Activated CD4-positive, alpha-beta T cell treated with anti-CD3 and anti-CD28 coated beads, Interleukin-2, amount 10 ng/mL, durations not matched to agents 7 days and 5 days (primary cell): ENCODE data around the gene APBB3. TPM values are rescaled to one million over a fixed set of nuclear protein-coding genes. Genes with fewer than 3 reads are reported as not detected.
A peak's percentile ranks its signal among the peaks of the same experiment; 100 is the strongest.
"Not testable (repeated sequence)": the region's sequence is repeated elsewhere in the genome, so short reads cannot be mapped to it uniquely, and the experiment has no call there.

ENCODE experiments used
- CTCF ChIA-PET: fragments of 350-600 bp; sonication (Branson Sonifier 250); formaldehyde crosslinking; loops from one replicate; lab custom pipeline; 2021; ENCODE audit warnings: antibody characterized with exemption; lab: Charles Lee
- POLR2A ChIA-PET: fragments of 350-600 bp; sonication (Branson Sonifier 250); formaldehyde crosslinking; loops from one replicate; lab custom pipeline; 2021; ENCODE audit warnings: antibody characterized with exemption; lab: Charles Lee
- DNase-seq: peaks from one replicate; pipeline ENCODE4 v3.0.0-alpha.2; 2020
- H3K27ac Mint-ChIP-seq: one replicate; pipeline ENCODE4 v1.8.0; 2021; ENCODE audit warnings: mild to moderate bottlenecking, moderate library complexity, mixed read lengths
- H3K27me3 Mint-ChIP-seq: one replicate; pipeline ENCODE4 v1.8.0; 2021; ENCODE audit warnings: mixed read lengths
- H3K36me3 Mint-ChIP-seq: one replicate; pipeline ENCODE4 v1.8.0; 2021; ENCODE audit warnings: low read depth, mixed read lengths
- H3K4me1 Mint-ChIP-seq: one replicate; pipeline ENCODE4 v1.8.0; 2021; ENCODE audit warnings: mixed read lengths
- H3K4me3 Mint-ChIP-seq: one replicate; pipeline ENCODE4 v1.8.0; 2021; ENCODE audit warnings: mild to moderate bottlenecking, moderate library complexity, mixed read lengths
- H3K9me3 Mint-ChIP-seq: one replicate; pipeline ENCODE4 v1.8.0; 2021; ENCODE audit warnings: mixed read lengths
- total RNA-seq, 2 experiments: library from RNA; stranded (reverse); gene quantifications; one replicate each; pipeline ENCODE4 v1.2.3, GENCODE V29; 2021

APBB3 gene
- total RNA-seq: 10 to 100 TPM; 28.5 to 32.8 TPM

DNA sequence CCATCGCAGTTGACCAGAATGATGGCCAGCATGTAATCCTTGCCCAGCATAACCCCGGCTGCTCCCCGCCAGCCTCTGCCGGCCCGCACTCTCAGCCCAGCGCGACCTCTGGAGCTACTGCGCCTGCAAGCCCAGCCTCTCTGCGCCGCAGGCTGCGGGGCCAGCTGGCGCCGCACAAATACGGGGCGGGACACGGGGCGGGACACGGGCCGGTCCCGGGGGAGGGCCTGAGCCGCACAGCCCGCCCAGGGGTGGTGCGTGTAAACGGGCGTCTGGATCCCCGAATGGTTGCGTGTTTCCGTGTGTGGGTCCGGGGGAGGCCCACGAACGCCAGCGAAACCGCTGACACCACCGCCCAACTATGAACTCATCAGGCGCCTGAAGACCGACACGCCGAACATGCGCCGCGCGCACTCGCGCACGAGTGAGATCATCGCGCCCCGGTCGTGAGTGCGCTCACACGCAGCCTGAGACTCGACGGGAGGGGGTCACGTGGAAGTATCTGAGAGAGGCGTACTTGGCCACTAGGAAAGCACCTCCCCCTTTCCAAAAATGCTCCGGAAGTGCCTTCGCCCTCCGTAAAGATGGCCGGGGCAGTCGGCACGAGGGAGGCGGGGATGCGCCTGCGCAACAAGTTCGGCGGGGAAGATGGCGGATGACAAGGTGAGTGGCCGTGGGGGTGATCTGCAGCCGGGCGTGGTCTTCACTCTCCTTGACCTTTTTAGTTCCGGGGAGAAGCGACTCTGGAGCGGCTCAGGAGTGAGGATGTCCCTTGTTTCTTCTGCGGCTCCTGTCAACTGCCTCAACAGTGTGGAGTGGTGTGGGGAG is at the start of gene APBB3, which contains the start of gene SLC35A4:
Gene APBB3, minus strand, starts transcription at position 403 of the 828 bp plus-strand sequence. Its CDS starts 353 bp downstream, at position 50.
Gene SLC35A4, plus strand, starts transcription at position 633 of the 828 bp plus-strand sequence. CDS start 2,342 bp downstream, outside the sequence.
- DNase-seq: peak; percentile 99
- H3K36me3 Mint-ChIP-seq: peaks cover 37% of the 10 kb centered on the region
- H3K9me3 Mint-ChIP-seq: no peaks in the 10 kb centered on the region
- peaks cover 59% of the 10 kb centered on the region for H3K4me1 Mint-ChIP-seq
- no peaks in the 10 kb centered on the region for H3K27me3 Mint-ChIP-seq
- H3K27ac Mint-ChIP-seq: peak within 1 kb of the TSS; percentile 95
- ChIA-PET CTCF (interaction anchor here (0.9 to 3.2 kb wide), 4 partner anchors 12 to 163 kb away, joined by 3 to 15 read pairs (median 3); partner anchors contain the start of genes ANKHD1 and EIF4EBP3), POLR2A (no interaction called here)
- peak within 1 kb of the TSS; percentile 94 for H3K4me3 Mint-ChIP-seq

GRCh38 chr5:140611020-140611521 is 46.7 kb upstream of the APBB3 start:
- Mint-ChIP-seq H3K9me3 (no peaks in the 10 kb centered on the region), H3K27ac (no peak overlapping the region), H3K27me3 (peaks cover 5% of the 10 kb centered on the region), H3K36me3 (no peaks in the 10 kb centered on the region), H3K4me3 (no peak overlapping the region), H3K4me1 (peaks cover 17% of the 10 kb centered on the region)
- no peak for DNase-seq
- ChIA-PET CTCF (no interaction called here), POLR2A (no interaction called here)

DNA sequence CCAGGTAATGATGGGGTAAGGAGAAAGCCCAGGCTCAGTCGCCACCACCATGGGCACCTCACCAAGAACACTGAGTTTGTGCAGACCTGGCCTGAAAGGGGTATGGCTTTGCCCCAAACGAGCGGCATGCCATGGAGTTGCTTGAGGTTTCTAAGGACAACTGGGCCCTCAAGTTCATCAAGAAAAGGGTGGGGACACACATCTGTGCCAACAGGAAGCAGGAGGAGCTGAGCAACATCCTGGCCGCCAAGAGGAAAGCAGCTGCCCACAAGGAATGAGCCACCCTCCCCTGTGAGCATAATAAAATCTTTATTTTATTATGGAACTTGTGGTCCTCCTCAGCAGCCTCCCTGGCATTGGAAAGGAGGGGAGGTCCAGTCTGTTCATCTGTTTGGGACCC is 44.7 kb upstream of the APBB3 start:
- no peak for DNase-seq
- Mint-ChIP-seq H3K27me3 (peaks cover 12% of the 10 kb centered on the region), H3K27ac (no peak overlapping the region), H3K4me1 (peaks cover 17% of the 10 kb centered on the region), H3K36me3 (no peaks in the 10 kb centered on the region), H3K4me3 (no peak overlapping the region), H3K9me3 (no peaks in the 10 kb centered on the region)
- ChIA-PET POLR2A (interaction anchor here (0.6 kb wide), 1 partner anchor 14 kb away, joined by 4 read pairs; no protein-coding TSS in a partner anchor), CTCF (interaction anchor here (0.6 to 0.9 kb wide), 2 partner anchors 14 to 1652 kb away, joined by 4 read pairs; no protein-coding TSS in a partner anchor)

DNA sequence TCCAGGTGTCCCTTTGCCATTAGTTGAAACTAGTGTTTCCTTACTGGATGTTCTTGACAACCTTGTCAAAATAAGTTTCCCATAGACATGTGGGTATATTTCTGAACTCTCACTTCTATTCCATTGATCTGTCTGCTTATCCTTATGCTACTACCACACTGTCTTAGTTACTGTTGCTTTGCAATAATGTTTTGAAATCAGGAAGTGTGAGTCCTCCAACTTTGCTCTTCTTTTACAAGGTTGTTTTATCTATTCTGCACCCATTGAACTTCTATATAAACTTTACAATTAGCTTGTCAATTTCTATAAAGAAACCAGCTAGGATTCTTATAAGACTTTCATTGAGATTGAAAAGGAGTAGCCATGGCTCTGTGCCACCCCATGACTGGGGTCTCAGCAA is 44.3 kb upstream of the APBB3 start:
- Mint-ChIP-seq H3K36me3 (no peaks in the 10 kb centered on the region), H3K4me3 (no peak overlapping the region), H3K9me3 (no peaks in the 10 kb centered on the region), H3K4me1 (peaks cover 17% of the 10 kb centered on the region), H3K27ac (no peak overlapping the region), H3K27me3 (peaks cover 12% of the 10 kb centered on the region)
- no peak for DNase-seq
- CTCF ChIA-PET: interaction anchor here (0.6 kb wide), 1 partner anchor 1651 kb away, joined by 4 read pairs; no protein-coding TSS in a partner anchor
- POLR2A ChIA-PET: no interaction called here

- no peak overlapping the region for H3K27ac Mint-ChIP-seq
- CTCF ChIA-PET: no interaction called here
- POLR2A ChIA-PET: no interaction called here
- H3K27me3 Mint-ChIP-seq: peaks cover 11% of the 10 kb centered on the region
- no peaks in the 10 kb centered on the region for H3K36me3 Mint-ChIP-seq
- no peak for DNase-seq
- H3K4me1 Mint-ChIP-seq: peaks cover 13% of the 10 kb centered on the region
- H3K4me3 Mint-ChIP-seq: no peak overlapping the region
- H3K9me3 Mint-ChIP-seq: no peaks in the 10 kb centered on the region
Observed at GRCh38 chr5:140607031-140607430, 42.6 kb upstream of the APBB3 start.

DNA sequence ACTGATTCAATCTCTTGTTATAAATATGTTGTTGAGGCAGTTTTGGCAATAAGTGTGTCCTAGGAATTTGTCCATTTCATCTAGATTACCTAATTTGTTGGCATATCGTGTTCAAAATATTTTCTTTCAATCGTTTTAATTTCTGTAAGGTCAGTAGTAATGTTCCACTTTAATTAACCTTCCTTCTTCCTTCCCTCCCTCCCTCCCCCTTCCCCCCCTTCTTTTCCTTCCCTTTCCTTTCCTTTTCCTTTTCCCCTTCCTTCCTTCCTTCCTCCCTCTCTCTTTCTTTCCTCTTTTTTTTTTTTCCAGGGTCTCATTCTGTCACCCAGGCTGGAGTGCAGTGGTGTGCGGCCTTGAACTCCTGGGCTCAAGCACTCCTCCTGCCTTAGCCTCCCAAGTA is 41.5 kb upstream of the APBB3 start:
- no peak for DNase-seq
- Mint-ChIP-seq H3K27ac (no peak overlapping the region), H3K9me3 (no peaks in the 10 kb centered on the region), H3K27me3 (peaks cover 8% of the 10 kb centered on the region), H3K4me1 (peaks cover 4% of the 10 kb centered on the region), H3K4me3 (no peak overlapping the region), H3K36me3 (no peaks in the 10 kb centered on the region)
- ChIA-PET CTCF (interaction anchor here (0.7 to 0.9 kb wide), 2 partner anchors 29 to 67 kb away, joined by 3 read pairs; no protein-coding TSS in a partner anchor), POLR2A (no interaction called here)

DNA sequence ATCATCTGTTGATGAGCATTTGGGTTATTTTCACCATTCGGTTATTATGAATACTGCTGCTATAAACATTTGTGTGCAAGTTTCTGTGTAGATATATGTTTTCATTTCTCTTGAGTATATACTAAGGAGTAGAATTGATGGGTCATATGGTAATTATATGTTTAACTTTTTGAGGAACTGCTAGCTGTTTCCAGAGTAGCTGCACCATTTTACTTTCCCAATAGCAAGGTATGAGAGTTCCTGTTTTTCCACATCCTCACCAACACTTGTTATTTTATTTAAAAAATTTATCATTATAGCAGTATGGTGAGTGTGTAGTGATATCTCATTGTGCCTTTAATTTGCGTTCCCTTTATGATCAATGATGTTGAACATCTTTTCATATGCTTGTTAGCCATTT is 39.3 kb upstream of the APBB3 start:
- Mint-ChIP-seq H3K9me3 (no peaks in the 10 kb centered on the region), H3K4me3 (no peak overlapping the region), H3K4me1 (no peaks in the 10 kb centered on the region), H3K27me3 (peaks cover 6% of the 10 kb centered on the region), H3K36me3 (no peaks in the 10 kb centered on the region), H3K27ac (peak overlapping the region; percentile 13)
- no peak for DNase-seq
- CTCF ChIA-PET: interaction anchor here (0.8 to 1.3 kb wide), 2 partner anchors 10 to 34 kb away, joined by 3 to 5 read pairs; no protein-coding TSS in a partner anchor
- POLR2A ChIA-PET: no interaction called here

DNA sequence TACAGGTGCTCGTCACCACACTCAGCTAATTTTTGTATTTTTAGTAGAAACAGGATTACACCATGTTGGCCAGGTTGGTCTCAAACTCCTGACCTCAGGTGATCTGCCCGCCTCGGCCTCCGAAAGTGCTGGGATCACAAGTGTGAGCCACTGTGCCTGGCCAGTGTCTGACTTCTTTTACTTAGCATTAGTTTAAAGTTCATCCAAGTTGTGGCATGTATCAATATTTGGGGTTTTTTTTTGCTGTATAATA is 39.0 kb upstream of the APBB3 start:
- H3K27ac Mint-ChIP-seq: peak overlapping the region; percentile 13
- H3K36me3 Mint-ChIP-seq, H3K4me1 Mint-ChIP-seq, DNase-seq, H3K9me3 Mint-ChIP-seq, CTCF ChIA-PET, POLR2A ChIA-PET, H3K27me3 Mint-ChIP-seq, H3K4me3 Mint-ChIP-seq: not testable (repeated sequence)

DNA sequence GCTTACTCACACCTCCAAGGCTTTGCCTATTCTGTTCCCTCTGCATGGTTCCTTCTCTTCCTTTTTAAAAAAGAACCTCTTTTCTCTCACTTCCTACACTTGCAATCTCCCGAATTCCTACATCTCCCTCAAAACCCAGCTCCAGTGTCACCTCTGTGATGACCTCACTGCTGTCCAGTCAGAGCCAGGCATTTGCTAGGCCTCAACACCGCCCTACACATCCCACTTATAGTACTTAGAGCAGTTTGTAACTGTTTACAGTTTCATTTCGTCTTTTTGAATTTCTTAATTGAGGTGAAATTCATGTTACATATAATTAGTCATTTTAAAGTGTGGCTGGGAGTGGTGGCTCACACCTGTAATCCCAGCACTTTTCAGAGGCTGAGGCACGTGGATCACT is 37.7 kb upstream of the APBB3 start:
- Mint-ChIP-seq H3K4me1 (no peaks in the 10 kb centered on the region), H3K4me3 (no peak overlapping the region), H3K27ac (no peak overlapping the region), H3K27me3 (peaks cover 6% of the 10 kb centered on the region), H3K36me3 (no peaks in the 10 kb centered on the region), H3K9me3 (no peaks in the 10 kb centered on the region)
- DNase-seq: no peak
- CTCF ChIA-PET: no interaction called here
- POLR2A ChIA-PET: no interaction called here

- no peak overlapping the region for H3K4me3 Mint-ChIP-seq
- CTCF ChIA-PET: interaction anchor here (0.5 to 1.3 kb wide), 3 partner anchors 11 to 32 kb away, joined by 3 to 4 read pairs (median 4); no protein-coding TSS in a partner anchor
- H3K36me3 Mint-ChIP-seq: no peaks in the 10 kb centered on the region
- POLR2A ChIA-PET: no interaction called here
- H3K9me3 Mint-ChIP-seq: no peaks in the 10 kb centered on the region
- H3K27ac Mint-ChIP-seq: no peak overlapping the region
- peaks cover 4% of the 10 kb centered on the region for H3K27me3 Mint-ChIP-seq
- no peak for DNase-seq
- H3K4me1 Mint-ChIP-seq: no peaks in the 10 kb centered on the region
Observed at GRCh38 chr5:140600096-140600495, 35.7 kb upstream of the APBB3 start.

DNA sequence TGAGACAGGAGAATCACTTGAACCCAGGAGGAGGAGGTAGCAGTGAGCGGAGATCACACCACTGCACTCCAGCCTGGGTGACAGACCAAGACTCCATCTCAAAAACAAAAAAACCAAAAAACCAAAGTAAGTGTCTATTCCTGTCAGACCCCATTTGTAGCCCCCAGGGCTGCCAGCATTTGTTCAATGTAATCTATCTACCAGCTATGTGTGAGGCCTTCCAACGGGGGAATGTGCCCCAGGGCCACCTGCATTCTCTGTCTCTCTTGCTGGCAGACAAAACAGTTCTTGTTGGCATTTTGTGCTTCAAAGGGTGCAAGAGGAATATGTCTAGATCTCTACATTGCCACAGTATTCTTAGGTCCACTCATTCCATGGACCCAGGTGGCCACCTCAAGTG is 34.4 kb upstream of the APBB3 start:
- Mint-ChIP-seq H3K9me3 (no peaks in the 10 kb centered on the region), H3K27ac (no peak overlapping the region), H3K36me3 (no peaks in the 10 kb centered on the region), H3K4me3 (no peak overlapping the region), H3K4me1 (no peaks in the 10 kb centered on the region), H3K27me3 (no peaks in the 10 kb centered on the region)
- ChIA-PET CTCF (interaction anchor here (0.5 kb wide), 1 partner anchor 919 kb away, joined by 4 read pairs; no protein-coding TSS in a partner anchor), POLR2A (no interaction called here)
- DNase-seq: no peak

DNA sequence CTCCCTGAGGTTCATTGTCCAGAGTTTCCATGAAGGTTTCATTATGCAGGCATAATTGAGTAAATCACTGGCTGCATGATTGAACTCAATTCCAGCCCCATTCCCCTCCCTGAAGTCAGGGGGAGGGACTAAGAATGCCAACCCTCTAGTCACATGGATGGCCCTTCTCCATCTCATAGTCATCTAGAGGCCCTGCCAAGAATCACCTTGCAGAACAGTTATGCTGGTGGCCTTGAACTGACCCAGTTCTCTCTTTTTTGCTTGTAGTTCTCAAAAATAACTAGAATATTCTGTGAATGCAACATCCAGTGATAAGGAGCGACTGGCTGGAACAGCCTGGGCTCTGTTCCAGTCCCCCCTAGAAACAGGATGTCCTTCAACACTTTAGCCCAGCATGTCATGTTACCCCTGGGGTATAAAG is 31.9 kb upstream of the APBB3 start:
- CTCF ChIA-PET: no interaction called here
- Mint-ChIP-seq H3K4me1 (peaks cover 5% of the 10 kb centered on the region), H3K4me3 (no peak overlapping the region), H3K36me3 (no peaks in the 10 kb centered on the region), H3K9me3 (no peaks in the 10 kb centered on the region), H3K27ac (no peak overlapping the region), H3K27me3 (no peaks in the 10 kb centered on the region)
- no peak for DNase-seq
- POLR2A ChIA-PET: no interaction called here
